ENCODE data around the gene WNT7A.

WNT7A gene

GRCh38 chr3:13795816-13796215 is 84.1 kb downstream of the WNT7A start:
- no peak overlapping the region for H3K27ac ChIP-seq (ENCODE audit: low read length)
- H3K4me1 ChIP-seq (ENCODE audit: low read length): no peaks in the 10 kb centered on the region
- TF ChIP-seq EZH2phosphoT487 (IDR thresholded peaks at IDR 0.05; ENCODE audit: low read length) (no peak), EZH2 (optimal IDR thresholded peaks at IDR 0.05; ENCODE audit: low read depth, low read length) (no peak)
- TF ChIP-seq, protein P1, sequence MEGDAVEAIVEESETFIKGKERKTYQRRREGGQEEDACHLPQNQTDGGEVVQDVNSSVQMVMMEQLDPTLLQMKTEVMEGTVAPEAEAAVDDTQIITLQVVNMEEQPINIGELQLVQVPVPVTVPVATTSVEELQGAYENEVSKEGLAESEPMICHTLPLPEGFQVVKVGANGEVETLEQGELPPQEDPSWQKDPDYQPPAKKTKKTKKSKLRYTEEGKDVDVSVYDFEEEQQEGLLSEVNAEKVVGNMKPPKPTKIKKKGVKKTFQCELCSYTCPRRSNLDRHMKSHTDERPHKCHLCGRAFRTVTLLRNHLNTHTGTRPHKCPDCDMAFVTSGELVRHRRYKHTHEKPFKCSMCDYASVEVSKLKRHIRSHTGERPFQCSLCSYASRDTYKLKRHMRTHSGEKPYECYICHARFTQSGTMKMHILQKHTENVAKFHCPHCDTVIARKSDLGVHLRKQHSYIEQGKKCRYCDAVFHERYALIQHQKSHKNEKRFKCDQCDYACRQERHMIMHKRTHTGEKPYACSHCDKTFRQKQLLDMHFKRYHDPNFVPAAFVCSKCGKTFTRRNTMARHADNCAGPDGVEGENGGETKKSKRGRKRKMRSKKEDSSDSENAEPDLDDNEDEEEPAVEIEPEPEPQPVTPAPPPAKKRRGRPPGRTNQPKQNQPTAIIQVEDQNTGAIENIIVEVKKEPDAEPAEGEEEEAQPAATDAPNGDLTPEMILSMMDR (IDR thresholded peaks at IDR 0.05; ENCODE audit: low read length): no peak
- no peak for DNase-seq
- H3F3A ChIP-seq (ENCODE audit: insufficient read depth, low read length): no peaks in the 10 kb centered on the region
- no peaks in the 10 kb centered on the region for H4K20me1 ChIP-seq (ENCODE audit: insufficient read depth, low read length)
- H2AFZ ChIP-seq (ENCODE audit: low read length): no peak overlapping the region
- no peaks in the 10 kb centered on the region for H3K9me3 ChIP-seq (replicated peaks; ENCODE audit: insufficient read depth, low read length)
- no peak overlapping the region for H3K4me2 ChIP-seq (ENCODE audit: low read depth, low read length)
- H3K79me2 ChIP-seq (ENCODE audit: low read length): no peaks in the 10 kb centered on the region
- no peak overlapping the region for H3K4me3 ChIP-seq (ENCODE audit: low read length)
- no peaks in the 10 kb centered on the region for H3K36me3 ChIP-seq (replicated peaks; ENCODE audit: insufficient read depth, low read length)
- no peak overlapping the region for H3K9ac ChIP-seq (ENCODE audit: low read length)
- H3K27me3 ChIP-seq (replicated peaks; ENCODE audit: insufficient read depth, low read length): peaks cover 86% of the 10 kb centered on the region
- H3K9me2 ChIP-seq (replicated peaks; ENCODE audit: insufficient read depth, low read length): no peaks in the 10 kb centered on the region

DNA sequence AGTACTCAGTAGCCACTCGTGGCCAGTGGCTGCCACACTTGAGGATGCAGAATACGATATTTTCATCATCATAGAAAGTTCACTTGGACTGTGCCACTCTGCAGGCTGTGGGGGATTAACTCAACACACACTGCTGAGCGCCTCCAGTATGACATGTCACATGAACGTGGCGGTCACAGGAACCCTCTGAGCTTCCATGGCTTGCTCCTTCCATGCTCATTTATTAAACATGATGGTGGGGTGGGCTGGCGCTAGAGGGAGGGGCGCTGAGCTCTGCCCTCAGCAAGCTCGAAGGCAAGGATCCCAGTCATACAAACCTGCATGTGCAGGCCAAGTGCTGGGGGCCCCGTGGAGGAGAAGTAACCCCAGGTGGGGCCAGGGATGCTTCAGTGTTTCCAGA is 85.5 kb downstream of the WNT7A start:
- no peaks in the 10 kb centered on the region for H3K9me3 ChIP-seq (replicated peaks; ENCODE audit: insufficient read depth, low read length)
- no peak overlapping the region for H2AFZ ChIP-seq (ENCODE audit: low read length)
- H3F3A ChIP-seq (ENCODE audit: insufficient read depth, low read length): no peaks in the 10 kb centered on the region

DNA sequence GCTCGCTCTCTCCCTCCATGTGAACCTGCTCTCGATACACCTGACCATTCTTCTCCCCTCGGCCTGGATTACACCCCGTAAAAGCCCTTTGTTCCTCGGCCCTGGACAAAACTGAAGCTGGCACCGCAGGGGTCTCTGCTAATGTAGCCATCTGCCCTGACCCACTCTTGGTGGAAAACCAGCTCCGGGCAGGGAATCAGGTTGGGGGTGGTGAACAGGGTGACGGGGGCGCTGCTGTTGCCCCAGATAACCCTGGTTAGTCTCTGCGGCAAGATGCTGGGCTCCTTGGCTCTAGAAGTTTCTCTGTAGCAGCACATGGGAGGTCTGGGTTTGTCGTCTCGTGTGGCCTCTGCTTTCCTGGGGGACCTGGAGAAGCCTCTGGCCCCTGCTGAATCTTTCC is 86.4 kb downstream of the WNT7A start:
- peaks cover 91% of the 10 kb centered on the region for H3K27me3 ChIP-seq (replicated peaks; ENCODE audit: insufficient read depth, low read length)
- no peak overlapping the region for H3K4me2 ChIP-seq (ENCODE audit: low read depth, low read length)
- DNase-seq: no peak
- no peaks in the 10 kb centered on the region for H3K4me1 ChIP-seq (ENCODE audit: low read length)
- H3K9me2 ChIP-seq (replicated peaks; ENCODE audit: insufficient read depth, low read length): no peaks in the 10 kb centered on the region
- H3K79me2 ChIP-seq (ENCODE audit: low read length): no peaks in the 10 kb centered on the region
- H3K36me3 ChIP-seq (replicated peaks; ENCODE audit: insufficient read depth, low read length): no peaks in the 10 kb centered on the region
- H3F3A ChIP-seq (ENCODE audit: insufficient read depth, low read length): no peaks in the 10 kb centered on the region
- H4K20me1 ChIP-seq (ENCODE audit: insufficient read depth, low read length): no peaks in the 10 kb centered on the region
- H3K9ac ChIP-seq (ENCODE audit: low read length): no peak overlapping the region
- no peak overlapping the region for H3K4me3 ChIP-seq (ENCODE audit: low read length)
- TF ChIP-seq EZH2phosphoT487 (IDR thresholded peaks at IDR 0.05; ENCODE audit: low read length): no peak
- TF ChIP-seq, protein P1 (IDR thresholded peaks at IDR 0.05; ENCODE audit: low read length): no peak
- TF ChIP-seq EZH2 (optimal IDR thresholded peaks at IDR 0.05; ENCODE audit: low read depth, low read length): no peak
- H3K9me3 ChIP-seq (replicated peaks; ENCODE audit: insufficient read depth, low read length): no peaks in the 10 kb centered on the region
- H3K27ac ChIP-seq (ENCODE audit: low read length): no peak overlapping the region
- no peak overlapping the region for H2AFZ ChIP-seq (ENCODE audit: low read length)

More for the DNA sequence above, 85.5 kb downstream of the WNT7A start:
- Histone ChIP-seq H3K27me3 (replicated peaks; ENCODE audit: insufficient read depth, low read length) (peaks cover 89% of the 10 kb centered on the region), H3K4me1 (ENCODE audit: low read length) (no peaks in the 10 kb centered on the region), H3K27ac (ENCODE audit: low read length) (no peak overlapping the region), H4K20me1 (ENCODE audit: insufficient read depth, low read length) (no peaks in the 10 kb centered on the region), H3K79me2 (ENCODE audit: low read length) (no peaks in the 10 kb centered on the region), H3K4me3 (ENCODE audit: low read length) (no peak overlapping the region), H3K9ac (ENCODE audit: low read length) (no peak overlapping the region), H3K4me2 (ENCODE audit: low read depth, low read length) (no peak overlapping the region), H3K9me2 (replicated peaks; ENCODE audit: insufficient read depth, low read length) (no peaks in the 10 kb centered on the region), H3K36me3 (replicated peaks; ENCODE audit: insufficient read depth, low read length) (no peaks in the 10 kb centered on the region)
- no peak for DNase-seq
- TF ChIP-seq, protein P1 (IDR thresholded peaks at IDR 0.05; ENCODE audit: low read length): no peak
- TF ChIP-seq EZH2 (optimal IDR thresholded peaks at IDR 0.05; ENCODE audit: low read depth, low read length) (no peak), EZH2phosphoT487 (IDR thresholded peaks at IDR 0.05; ENCODE audit: low read length) (no peak)
